ENCODE data around the gene ZNF79.
"Not testable (repeated sequence)": the region's sequence is repeated elsewhere in the genome, so short reads cannot be mapped to it uniquely, and the experiment has no call there.

Gene ZNF79

DNA sequence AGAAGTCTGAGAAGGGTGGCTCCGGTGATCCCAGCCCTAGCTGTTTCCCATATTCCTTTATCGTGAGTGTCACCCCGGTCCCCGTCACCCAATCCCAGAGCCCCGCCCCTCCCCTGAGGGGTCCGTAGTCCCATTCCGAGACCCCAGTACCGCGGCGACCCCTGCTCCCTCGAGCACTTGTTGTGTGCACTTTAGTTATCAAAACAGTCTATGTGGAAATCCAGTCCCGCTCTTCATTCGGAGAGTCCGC, 27.4 kb downstream of the ZNF79 start:
- in situ Hi-C loops (cut with HindIII; ENCODE audit: low sequenced_read_pairs): no loop called here

DNA sequence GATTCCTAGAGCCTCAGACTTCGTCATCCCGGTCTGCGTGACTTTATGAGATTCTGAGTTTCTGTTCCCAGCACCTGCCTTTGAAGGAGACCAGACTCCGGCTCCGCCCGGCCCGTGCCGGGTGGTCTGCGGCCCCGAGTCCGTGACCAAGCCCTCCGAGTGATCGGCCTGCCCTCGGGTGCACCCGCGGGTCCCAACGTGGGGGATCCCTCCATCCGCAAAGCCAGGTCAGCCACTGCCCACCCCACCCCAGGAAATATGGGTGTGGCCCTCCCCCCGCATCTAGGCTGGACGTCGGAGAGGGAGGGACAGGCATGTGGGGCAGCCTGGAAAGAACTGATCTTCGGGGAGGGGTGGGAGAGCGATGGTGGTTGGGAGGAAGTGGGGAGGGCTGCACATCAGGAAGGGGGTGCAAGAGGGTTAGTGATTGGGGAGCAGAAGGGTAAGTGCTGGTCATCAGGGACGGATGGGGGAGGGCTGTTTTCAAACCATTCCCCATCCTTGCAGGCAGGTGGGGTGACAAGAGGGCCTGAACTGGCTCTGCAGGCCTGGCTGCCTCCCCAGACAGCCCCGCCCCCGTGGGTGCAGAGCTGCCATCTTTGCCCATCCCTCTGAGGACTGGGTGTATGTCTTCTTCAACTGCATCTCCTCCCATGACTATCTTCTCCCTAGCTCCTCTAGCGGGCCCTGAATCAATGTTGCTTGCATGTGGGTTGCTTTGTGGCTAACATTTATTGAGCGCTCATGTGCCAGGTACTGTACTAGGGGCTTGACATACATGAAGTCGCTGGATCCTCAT, 27.9 kb downstream of the ZNF79 start:
- in situ Hi-C loops (cut with HindIII; ENCODE audit: low sequenced_read_pairs): no loop called here

GRCh38 chr9:127452691-127453090, 28.5 kb downstream of the ZNF79 start:
- in situ Hi-C loops (cut with HindIII; ENCODE audit: low sequenced_read_pairs): no loop called here

- in situ Hi-C loops (cut with HindIII; ENCODE audit: low sequenced_read_pairs): no loop called here
Observed at GRCh38 chr9:127455324-127455992, 31.3 kb downstream of the ZNF79 start.

DNA sequence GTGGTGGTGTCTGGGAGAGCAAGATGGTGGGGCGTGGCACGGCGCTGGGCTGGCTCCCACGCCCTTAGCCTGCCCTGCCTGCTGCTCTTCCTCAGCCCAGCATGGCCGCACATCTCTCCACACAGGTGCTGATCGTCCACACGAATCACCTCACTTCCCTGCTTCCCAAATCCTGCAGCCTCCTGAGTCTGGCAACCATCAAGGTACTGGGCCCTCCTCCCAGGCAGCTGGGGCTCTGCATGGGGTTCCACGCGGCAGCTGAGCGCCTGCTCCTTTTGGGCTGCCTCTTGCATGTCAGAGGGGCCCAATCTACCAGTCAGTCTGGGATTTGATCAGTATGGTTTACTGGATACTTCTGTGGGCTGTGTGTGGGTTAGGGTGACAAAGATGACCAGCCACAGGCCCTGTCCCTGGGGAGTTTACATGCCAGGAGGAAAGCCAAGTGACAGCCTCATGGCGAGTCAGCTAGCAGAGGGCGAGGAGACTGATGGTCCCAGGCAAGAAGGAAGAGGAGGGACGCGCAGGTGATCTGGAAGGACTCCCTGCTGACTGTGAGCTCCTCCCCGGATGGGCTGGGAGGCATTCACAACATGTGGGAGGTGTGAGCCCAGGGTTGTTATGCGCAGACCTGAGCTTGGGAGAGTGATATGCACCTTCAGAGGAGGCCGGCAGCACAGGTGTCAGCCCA, 33.2 kb downstream of the ZNF79 start:
- in situ Hi-C loops (cut with HindIII; ENCODE audit: low sequenced_read_pairs): no loop called here

- in situ Hi-C loops (cut with HindIII; ENCODE audit: low sequenced_read_pairs): no loop called here
Observed at GRCh38 chr9:127458921-127459320, 34.7 kb downstream of the ZNF79 start.

DNA sequence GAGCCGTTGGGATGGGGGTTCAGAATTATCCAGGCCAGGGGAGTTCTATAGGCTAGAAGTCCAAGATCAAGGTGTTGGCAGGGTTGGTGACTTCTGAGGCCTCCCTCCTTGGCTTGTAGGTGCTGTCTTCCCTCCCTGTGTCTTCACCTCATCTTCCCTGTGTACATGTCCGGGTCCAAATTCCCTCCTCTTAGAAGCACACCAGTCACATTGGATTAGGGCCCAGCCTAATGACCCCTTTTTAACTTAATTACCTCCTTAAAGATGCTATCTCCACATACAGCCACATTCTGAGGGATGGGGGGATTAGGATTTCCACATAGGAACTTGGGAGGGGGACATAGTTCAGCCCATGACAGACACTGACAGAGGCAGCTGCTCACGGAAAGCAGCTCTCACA, 39.2 kb downstream of the ZNF79 start:
- in situ Hi-C loops (cut with HindIII; ENCODE audit: low sequenced_read_pairs): no loop called here

GRCh38 chr9:127463911-127464310, 39.7 kb downstream of the ZNF79 start:
- in situ Hi-C loops (cut with HindIII; ENCODE audit: low sequenced_read_pairs): no loop called here

GRCh38 chr9:127466407-127466917, 42.3 kb downstream of the ZNF79 start:
- in situ Hi-C loops (cut with HindIII; ENCODE audit: low sequenced_read_pairs): not testable (repeated sequence)

DNA sequence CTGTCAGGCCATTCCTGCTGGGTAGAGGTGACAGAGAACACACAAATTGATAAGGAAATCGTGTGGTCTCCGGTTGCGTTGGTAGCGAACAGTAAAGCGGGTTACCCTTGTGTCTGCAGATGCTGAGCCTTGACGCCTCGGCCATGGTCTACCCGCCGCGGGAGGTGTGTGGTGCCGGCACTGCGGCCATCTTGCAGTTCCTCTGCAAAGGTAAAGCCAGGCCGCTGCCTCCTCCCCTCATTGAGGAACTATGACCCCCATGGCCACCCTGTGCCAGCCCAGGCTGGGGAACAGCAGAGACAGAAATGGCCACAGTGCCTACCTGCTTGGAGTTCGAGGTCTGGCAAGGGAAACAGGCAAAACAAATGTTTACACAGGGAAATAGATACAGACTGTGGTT, 43.4 kb downstream of the ZNF79 start:
- in situ Hi-C loops (cut with HindIII; ENCODE audit: low sequenced_read_pairs): no loop called here

GRCh38 chr9:127470662-127471061, 46.5 kb downstream of the ZNF79 start:
- in situ Hi-C loops (cut with HindIII; ENCODE audit: low sequenced_read_pairs): no loop called here

GRCh38 chr9:127473501-127473900, 49.3 kb downstream of the ZNF79 start:
- in situ Hi-C loops (cut with HindIII; ENCODE audit: low sequenced_read_pairs): no loop called here

GRCh38 chr9:127473932-127474331, 49.8 kb downstream of the ZNF79 start:
- in situ Hi-C loops (cut with HindIII; ENCODE audit: low sequenced_read_pairs): no loop called here

GRCh38 chr9:127474592-127474991, 50.4 kb downstream of the ZNF79 start:
- in situ Hi-C loops (cut with HindIII; ENCODE audit: low sequenced_read_pairs): no loop called here

GRCh38 chr9:127479507-127480081, 55.4 kb downstream of the ZNF79 start:
- in situ Hi-C loops (cut with HindIII; ENCODE audit: low sequenced_read_pairs): no loop called here

DNA sequence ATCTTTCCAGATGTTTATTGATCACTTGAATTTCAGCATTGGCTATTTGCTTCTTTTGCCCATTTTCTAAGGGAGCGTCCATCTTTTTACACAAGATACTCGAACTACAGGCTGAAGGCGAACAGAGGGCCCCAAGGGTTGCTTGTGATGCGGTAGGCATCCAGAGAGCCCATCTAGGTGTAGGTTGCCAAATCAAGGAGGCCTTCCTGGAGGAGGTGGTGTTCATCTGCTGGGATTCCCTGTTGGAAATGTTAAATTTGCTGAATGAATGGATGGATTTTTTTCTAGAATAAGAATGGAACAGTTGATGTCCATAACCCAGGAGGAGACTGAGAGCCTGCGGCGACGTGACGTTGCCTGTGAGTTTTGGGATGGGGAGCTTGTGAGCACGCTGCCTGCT, 58.5 kb downstream of the ZNF79 start:
- in situ Hi-C loops (cut with HindIII; ENCODE audit: low sequenced_read_pairs): no loop called here

- in situ Hi-C loops (cut with HindIII; ENCODE audit: low sequenced_read_pairs): no loop called here
Observed at GRCh38 chr9:127485995-127486394, 61.8 kb downstream of the ZNF79 start.

GRCh38 chr9:127488946-127489345, 64.8 kb downstream of the ZNF79 start:
- in situ Hi-C loops (cut with HindIII; ENCODE audit: low sequenced_read_pairs): no loop called here

- in situ Hi-C loops (cut with HindIII; ENCODE audit: low sequenced_read_pairs): no loop called here
Observed at GRCh38 chr9:127489471-127490115, 65.4 kb downstream of the ZNF79 start.

GRCh38 chr9:127490535-127491230, 66.5 kb downstream of the ZNF79 start:
- in situ Hi-C loops (cut with HindIII; ENCODE audit: low sequenced_read_pairs): no loop called here

DNA sequence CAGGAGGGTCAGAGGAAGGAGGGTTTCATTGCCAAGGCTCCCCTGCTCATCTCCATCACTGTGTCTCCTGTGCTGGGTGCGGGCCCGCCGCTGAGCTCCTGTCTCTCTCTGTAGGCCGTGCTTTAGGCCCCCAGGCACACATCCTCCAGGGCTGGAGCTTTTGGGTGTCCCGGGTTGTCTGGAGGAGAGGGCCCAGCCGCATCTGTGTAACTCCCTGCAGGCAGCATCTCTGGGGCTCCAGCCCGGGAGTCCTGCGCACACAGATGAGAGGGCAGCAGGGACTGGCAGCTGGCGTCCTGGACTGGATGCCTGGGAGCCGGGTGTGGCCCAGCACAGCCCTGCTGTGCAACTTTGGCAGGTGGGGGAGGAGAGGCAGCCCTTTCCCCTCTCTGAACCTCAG, 67.3 kb downstream of the ZNF79 start:
- in situ Hi-C loops (cut with HindIII; ENCODE audit: low sequenced_read_pairs): no loop called here

Measured in endothelial cell of hepatic sinusoid (primary cell).